Osteoblast (primary cell): ENCODE data around the gene OPCML. TPM values are rescaled to one million over a fixed set of nuclear protein-coding genes. Genes with fewer than 3 reads are reported as not detected.

Source experiments
- DNase-seq: peaks from one replicate; pipeline ENCODE4 v3.0.0; 2011; ENCODE audit warnings: low spot score, mixed read lengths; ENCODE audit not compliant: insufficient read length; ENCODE audit errors: missing footprints
- H2AFZ ChIP-seq: 2 replicates; pipeline ENCODE4 v1.6.0; 2011; ENCODE audit warnings: mild to moderate bottlenecking, low read length
- H3K27ac ChIP-seq: 2 replicates; pipeline ENCODE4 v1.5.1; 2011; ENCODE audit warnings: mild to moderate bottlenecking, low read depth, low read length, moderate library complexity
- H3K27me3 ChIP-seq: 2 replicates; pipeline ENCODE4 v1.6.0; 2012; ENCODE audit warnings: mild to moderate bottlenecking, control low read depth, inconsistent platforms, low read length, moderate library complexity; ENCODE audit not compliant: insufficient read depth
- H3K36me3 ChIP-seq: 2 replicates; pipeline ENCODE4 v1.5.1; 2011; ENCODE audit warnings: mild to moderate bottlenecking, low read length, control low read depth, moderate library complexity; ENCODE audit not compliant: insufficient read depth
- H3K4me1 ChIP-seq: 2 replicates; pipeline ENCODE4 v1.5.1; 2011; ENCODE audit warnings: mild to moderate bottlenecking, low read length, control low read depth, moderate library complexity; ENCODE audit not compliant: insufficient read depth
- H3K4me2 ChIP-seq: 2 replicates; pipeline ENCODE4 v1.6.0; 2011; ENCODE audit warnings: mild to moderate bottlenecking, low read length; ENCODE audit not compliant: insufficient read depth
- H3K4me3 ChIP-seq: fragments of 200-600 bp; sonication (generic); 3 replicates; pipeline ENCODE4 v1.5.1; 2012; ENCODE audit warnings: mild to moderate bottlenecking, low read length, inconsistent platforms; ENCODE audit not compliant: insufficient read depth
- H3K79me2 ChIP-seq: 2 replicates; pipeline ENCODE4 v1.6.0; 2012; ENCODE audit warnings: mild to moderate bottlenecking, low read length, control low read depth, inconsistent platforms; ENCODE audit not compliant: insufficient read depth
- H3K9me3 ChIP-seq: 2 replicates; pipeline ENCODE4 v1.5.1; 2011; ENCODE audit warnings: low read depth, low read length, control low read depth
- H4K20me1 ChIP-seq: 2 replicates; pipeline ENCODE4 v1.6.0; 2012; ENCODE audit warnings: mild to moderate bottlenecking, low read length, control low read depth; ENCODE audit not compliant: insufficient read depth
- CTCF ChIP-seq: IDR thresholded peaks from 2 replicates; pipeline ENCODE4 v1.5.1; 2011; ENCODE audit warnings: mild to moderate bottlenecking, low read depth, low read length, moderate library complexity; ENCODE audit errors: extremely low read depth
- total RNA-seq: library from RNA; depleted of rRNA; stranded (reverse); fragments of >200 nt; gene quantifications from 2 replicates; pipeline ENCODE4 v1.2.3, GENCODE V29; 2012

OPCML gene
- total RNA-seq, 1 donor, result 0.36 TPM

GRCh38 chr11:132607575-132607974 is 924.7 kb downstream of the OPCML start:
- Histone ChIP-seq H3K27me3 (no peaks in the 10 kb centered on the region), H3K27ac (no peak overlapping the region), H3K4me2 (no peak overlapping the region), H3K9me3 (no peaks in the 10 kb centered on the region), H3K4me3 (no peak overlapping the region), H3K79me2 (no peaks in the 10 kb centered on the region), H2AFZ (peak overlapping the region; percentile 30), H3K36me3 (no peaks in the 10 kb centered on the region), H4K20me1 (no peaks in the 10 kb centered on the region), H3K4me1 (peaks cover 30% of the 10 kb centered on the region)
- DNase-seq, result no peak
- no peak for TF ChIP-seq CTCF

- Histone ChIP-seq H2AFZ (peak overlapping the region; percentile 10), H3K27ac (no peak overlapping the region), H3K36me3 (no peaks in the 10 kb centered on the region), H3K4me3 (no peak overlapping the region), H4K20me1 (no peaks in the 10 kb centered on the region), H3K4me1 (peaks cover 33% of the 10 kb centered on the region), H3K79me2 (no peaks in the 10 kb centered on the region), H3K27me3 (no peaks in the 10 kb centered on the region), H3K9me3 (no peaks in the 10 kb centered on the region), H3K4me2 (no peak overlapping the region)
- no peak for TF ChIP-seq CTCF
- no peak for DNase-seq
Observed at GRCh38 chr11:132605825-132606570, 926.3 kb downstream of the OPCML start.

- no peak for TF ChIP-seq CTCF
- H4K20me1 ChIP-seq, result no peaks in the 10 kb centered on the region
- H3K4me3 ChIP-seq, result no peak overlapping the region
- no peaks in the 10 kb centered on the region for H3K27me3 ChIP-seq
- no peaks in the 10 kb centered on the region for H3K9me3 ChIP-seq
- H3K79me2 ChIP-seq, result no peaks in the 10 kb centered on the region
- H2AFZ ChIP-seq, result no peak overlapping the region
- H3K27ac ChIP-seq, result peak overlapping the region; percentile 30
- H3K4me1 ChIP-seq, result peaks cover 22% of the 10 kb centered on the region
- H3K36me3 ChIP-seq, result no peaks in the 10 kb centered on the region
- DNase-seq, result peak; percentile 23
- peak overlapping the region; percentile 16 for H3K4me2 ChIP-seq
Observed at GRCh38 chr11:132604431-132604830, 927.9 kb downstream of the OPCML start.

- Histone ChIP-seq H4K20me1 (no peaks in the 10 kb centered on the region), H3K4me2 (no peak overlapping the region), H3K4me1 (peaks cover 22% of the 10 kb centered on the region), H2AFZ (peak overlapping the region; percentile 9), H3K27ac (no peak overlapping the region), H3K36me3 (no peaks in the 10 kb centered on the region), H3K9me3 (no peaks in the 10 kb centered on the region), H3K27me3 (no peaks in the 10 kb centered on the region), H3K4me3 (no peak overlapping the region), H3K79me2 (no peaks in the 10 kb centered on the region)
- DNase-seq, result no peak
- no peak for TF ChIP-seq CTCF
Observed at GRCh38 chr11:132601875-132602274, 930.4 kb downstream of the OPCML start.
